Right hindlimb (tissue), 1 donor: ENCODE data around the gene SETSIP.
"Not testable (repeated sequence)": the region's sequence is repeated elsewhere in the genome, so short reads cannot be mapped to it uniquely, and the experiment has no call there.

Experiments
- DNase-seq: peaks from one replicate; pipeline ENCODE4 v3.0.0-alpha.2; 2018

SETSIP gene

GRCh38 chr1:92045766-92046495, 29.3 kb downstream of the SETSIP start:
- no peak for DNase-seq

GRCh38 chr1:92043621-92044020, 31.6 kb downstream of the SETSIP start:
- no peak for DNase-seq

- DNase-seq: no peak
Observed at GRCh38 chr1:92040971-92041370, 34.2 kb downstream of the SETSIP start.

GRCh38 chr1:92038695-92039346, 36.4 kb downstream of the SETSIP start:
- DNase-seq: no peak

- no peak for DNase-seq
Observed at GRCh38 chr1:92037400-92037799, 37.8 kb downstream of the SETSIP start.

- DNase-seq: no peak
Observed at GRCh38 chr1:92031281-92032110, 43.7 kb downstream of the SETSIP start.

- no peak for DNase-seq
Observed at GRCh38 chr1:92030656-92031107, 44.5 kb downstream of the SETSIP start.

- DNase-seq: peak; percentile 16
Observed at GRCh38 chr1:92029241-92029922, 45.8 kb downstream of the SETSIP start.

GRCh38 chr1:92026806-92027205, 48.4 kb downstream of the SETSIP start:
- DNase-seq: no peak

GRCh38 chr1:92026042-92026441, 49.2 kb downstream of the SETSIP start:
- not testable (repeated sequence) for DNase-seq
